ENCODE data around the gene SAMD11. TPM values are rescaled to one million over a fixed set of nuclear protein-coding genes. Genes with fewer than 3 reads are reported as not detected.

SAMD11 gene
- total and polyA plus RNA-seq, 2 of the 8 experiments (the other 6 are each of a cell fraction or from before 2014, with no cell fraction given), result 0.18 to 0.30 TPM

DNA sequence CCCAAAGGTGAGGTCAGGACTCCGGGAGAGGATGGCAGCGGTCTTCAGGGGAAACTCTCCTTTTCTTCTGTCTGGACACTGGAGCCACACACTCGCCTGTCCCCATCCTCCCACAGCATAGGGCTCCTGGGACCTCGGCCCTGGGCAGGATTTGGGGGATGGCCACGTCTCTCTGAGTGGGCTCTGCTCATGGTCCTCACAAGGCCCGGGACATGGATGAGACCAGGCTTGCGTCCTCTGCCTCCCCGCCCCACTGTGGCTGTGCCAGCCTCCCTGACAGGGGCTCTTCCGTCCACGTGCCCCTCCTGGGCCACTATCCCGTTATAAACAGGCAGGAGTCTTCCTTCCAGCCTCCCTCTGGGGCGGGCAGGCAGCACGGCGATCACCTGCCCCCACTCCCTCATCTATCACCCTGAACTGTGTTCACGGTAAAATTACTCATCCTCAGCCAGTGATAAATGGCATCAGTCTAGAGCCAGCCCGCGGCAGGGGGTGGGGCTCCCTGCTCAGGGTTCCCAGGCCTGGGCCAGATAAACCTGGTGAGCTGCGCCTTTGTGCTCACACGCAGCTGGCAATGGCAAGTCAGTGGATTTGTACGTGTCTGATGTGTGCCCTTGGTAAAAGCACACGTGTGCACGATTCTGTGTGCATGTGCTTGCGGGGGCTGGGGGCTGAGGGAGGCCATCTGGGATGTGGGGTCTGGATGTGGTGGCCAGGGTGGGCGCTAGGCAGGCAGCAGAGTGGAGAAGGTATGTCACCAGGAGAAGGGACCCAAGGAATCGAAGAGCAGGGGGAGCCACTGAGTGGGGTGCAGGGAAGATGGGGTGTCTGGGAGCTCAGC is 12.6 kb upstream of the SAMD11 start:
- no peak overlapping the region for H4K5ac ChIP-seq (ENCODE audit: insufficient read length, low read depth, low read length)
- no peak overlapping the region for H4K8ac ChIP-seq (ENCODE audit: extremely low read depth, insufficient read depth, low read length)
- no peak for FAIRE-seq
- H3K36me3 ChIP-seq (ENCODE audit: control insufficient read depth in 2 of 4, insufficient read depth in 4 of 4, low read length in 3 of 4), result no peaks in the 10 kb centered on the region
- no peak overlapping the region for H3K23ac ChIP-seq (ENCODE audit: insufficient read length)
- H2BK20ac ChIP-seq (ENCODE audit: low read length), result no peak overlapping the region
- DNase-seq (ENCODE audit: low read depth in 1 of 2, low spot score in 2 of 2), result no peak
- no peak overlapping the region for H4K91ac ChIP-seq (replicated peaks; ENCODE audit: insufficient read length, low read length)
- no peaks in the 10 kb centered on the region for H3K79me2 ChIP-seq (ENCODE audit: control insufficient read depth in 1 of 2, insufficient read depth in 2 of 2, low read length in 2 of 2)
- no peaks in the 10 kb centered on the region for H3K23me2 ChIP-seq (ENCODE audit: low read depth, low read length)
- no peak overlapping the region for H3K27ac ChIP-seq (ENCODE audit: low read depth, low read length)
- ChIA-PET POLR2A (ENCODE audit: partially characterized antibody) (interaction anchor here (1.1 to 2.2 kb wide), 4 partner anchors 12 to 163 kb away, joined by 3 to 7 read pairs (median 4); partner anchors contain the start of genes RNF223 and SAMD11), CTCF (ENCODE audit: partially characterized antibody) (interaction anchor here (0.6 to 2.0 kb wide), 8 partner anchors 8 to 350 kb away, joined by 3 to 18 read pairs (median 6); partner anchors contain the start of gene SAMD11)
- H2BK15ac ChIP-seq (ENCODE audit: low read length), result no peak overlapping the region
- no peaks in the 10 kb centered on the region; a peak in 1 of 4 replicates for H3K9me3 ChIP-seq (ENCODE audit: insufficient read depth in 2 of 2, low read depth in 1 of 2, low read length in 1 of 2)
- no peak overlapping the region for H2BK120ac ChIP-seq (replicated peaks; ENCODE audit: low read depth, low read length)
- no peak overlapping the region for H2BK12ac ChIP-seq (ENCODE audit: low read depth, low read length)
- peaks cover 5 to 68% (median 45%) of the 10 kb centered on the region in 4 experiments for H3K27me3 ChIP-seq (replicated peaks in 1 of 4; ENCODE audit: control insufficient read depth in 3 of 4, extremely low read depth in 1 of 4, insufficient read depth in 3 of 4, low read length in 3 of 4)
- 85% methylated on average over 23 of the region's 25 CpGs; no CpG with 5 or more reads in 1 of the 2 experiments for WGBS, 2 experiments (ENCODE audit: extremely low coverage in 1 of 2, insufficient coverage in 1 of 2, insufficient read length in 1 of 2, insufficient replicate concordance in 2 of 2, low coverage in 1 of 2, low lambda C conversion rate in 2 of 2, missing lambda C conversion rate in 1 of 2)
- H3K9ac ChIP-seq (replicated peaks in 1 of 4; ENCODE audit: extremely low read depth in 1 of 4, low read depth in 3 of 4, low read length in 3 of 4), result no peak overlapping the region
- H3K79me1 ChIP-seq (ENCODE audit: low read depth, low read length), result no peaks in the 10 kb centered on the region
- no peaks in the 10 kb centered on the region; a peak in 2 of 7 replicates for H3K4me1 ChIP-seq (replicated peaks in 1 of 4; ENCODE audit: control insufficient read depth in 3 of 4, insufficient read depth in 4 of 4, low read length in 3 of 4)
- H2AFZ ChIP-seq (ENCODE audit: low read length), result no peak overlapping the region
- no peak overlapping the region for H2AK5ac ChIP-seq (ENCODE audit: low read depth, low read length)
- H3K18ac ChIP-seq (ENCODE audit: extremely low read depth, low read length), result no peak overlapping the region
- H3K56ac ChIP-seq (replicated peaks; ENCODE audit: insufficient read length, low read depth, low read length), result no peak overlapping the region
- H3K4me2 ChIP-seq (ENCODE audit: insufficient read depth in 1 of 2, low read depth in 2 of 2, low read length in 2 of 2), result no peak overlapping the region
- H3K4ac ChIP-seq (replicated peaks; ENCODE audit: insufficient read length, low read depth, low read length), result no peak overlapping the region
- peaks cover 6 to 11% of the 10 kb centered on the region in 2 experiments for H4K20me1 ChIP-seq (replicated peaks in 1 of 2; ENCODE audit: control insufficient read depth in 1 of 2, insufficient read depth in 2 of 2, low read length in 2 of 2)
- no peak overlapping the region for H2BK5ac ChIP-seq (ENCODE audit: low read depth, low read length)
- no peak overlapping the region for H3K4me3 ChIP-seq (ENCODE audit: extremely low read depth in 1 of 4, insufficient read depth in 2 of 4, low read depth in 3 of 4, low read length in 4 of 4)
- no peak overlapping the region for H3K14ac ChIP-seq (ENCODE audit: insufficient read length)
- TF ChIP-seq NANOG (IDR thresholded peaks at IDR 0.05; ENCODE audit: insufficient read depth, low read depth, low read length, poor library complexity, severe bottlenecking), result no peak
- no peak for TF ChIP-seq TAF7 (optimal IDR thresholded peaks at IDR 0.05; ENCODE audit: borderline replicate concordance, low read depth, low read length)
- no peak for TF ChIP-seq ASH2L (IDR thresholded peaks at IDR 0.05; ENCODE audit: low read length)
- no peak for TF ChIP-seq JUND (IDR thresholded peaks at IDR 0.05; ENCODE audit: low read length)
- TF ChIP-seq, protein P1, sequence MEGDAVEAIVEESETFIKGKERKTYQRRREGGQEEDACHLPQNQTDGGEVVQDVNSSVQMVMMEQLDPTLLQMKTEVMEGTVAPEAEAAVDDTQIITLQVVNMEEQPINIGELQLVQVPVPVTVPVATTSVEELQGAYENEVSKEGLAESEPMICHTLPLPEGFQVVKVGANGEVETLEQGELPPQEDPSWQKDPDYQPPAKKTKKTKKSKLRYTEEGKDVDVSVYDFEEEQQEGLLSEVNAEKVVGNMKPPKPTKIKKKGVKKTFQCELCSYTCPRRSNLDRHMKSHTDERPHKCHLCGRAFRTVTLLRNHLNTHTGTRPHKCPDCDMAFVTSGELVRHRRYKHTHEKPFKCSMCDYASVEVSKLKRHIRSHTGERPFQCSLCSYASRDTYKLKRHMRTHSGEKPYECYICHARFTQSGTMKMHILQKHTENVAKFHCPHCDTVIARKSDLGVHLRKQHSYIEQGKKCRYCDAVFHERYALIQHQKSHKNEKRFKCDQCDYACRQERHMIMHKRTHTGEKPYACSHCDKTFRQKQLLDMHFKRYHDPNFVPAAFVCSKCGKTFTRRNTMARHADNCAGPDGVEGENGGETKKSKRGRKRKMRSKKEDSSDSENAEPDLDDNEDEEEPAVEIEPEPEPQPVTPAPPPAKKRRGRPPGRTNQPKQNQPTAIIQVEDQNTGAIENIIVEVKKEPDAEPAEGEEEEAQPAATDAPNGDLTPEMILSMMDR (IDR thresholded peaks at IDR 0.05; ENCODE audit: control extremely low read depth in 1 of 3, insufficient read depth in 1 of 3, low read depth in 1 of 3, low read length in 3 of 3), result no peak
- TF ChIP-seq ZNF274 (IDR thresholded peaks at IDR 0.05; ENCODE audit: borderline replicate concordance, extremely low read depth, low read length), result no peak
- no peak for TF ChIP-seq MAX (IDR thresholded peaks at IDR 0.05)
- TF ChIP-seq BRCA1 (IDR thresholded peaks at IDR 0.05; ENCODE audit: low read depth, low read length), result no peak
- no peak for TF ChIP-seq RFX5 (IDR thresholded peaks at IDR 0.05; ENCODE audit: borderline replicate concordance, low read depth, low read length)
